ENCODE data around the gene CDH4.
"Not testable (repeated sequence)": the region's sequence is repeated elsewhere in the genome, so short reads cannot be mapped to it uniquely, and the experiment has no call there.

The CDH4 gene

GRCh38 chr20:61271312-61272231 lies 19.5 kb downstream of the CDH4 start:
- Histone ChIP-seq H3K36me3 (ENCODE audit: control insufficient read depth, insufficient read depth, low read length) (no peaks in the 10 kb centered on the region), H3K9me3 (ENCODE audit: control insufficient read depth, insufficient read depth, low read length) (no peaks in the 10 kb centered on the region), H3K27me3 (ENCODE audit: control insufficient read depth, insufficient read depth, low read length) (no peaks in the 10 kb centered on the region), H3K4me3 (ENCODE audit: low read depth, low read length) (no peak overlapping the region), H3K9ac (ENCODE audit: low read depth, low read length) (no peak overlapping the region), H3K4me1 (ENCODE audit: control insufficient read depth, insufficient read depth, low read length) (no peaks in the 10 kb centered on the region)

- not testable (repeated sequence) for H3K9me3 ChIP-seq (ENCODE audit: control insufficient read depth, insufficient read depth, low read length); H3K27me3 ChIP-seq (ENCODE audit: control insufficient read depth, insufficient read depth, low read length); H3K36me3 ChIP-seq (ENCODE audit: control insufficient read depth, insufficient read depth, low read length); H3K4me1 ChIP-seq (ENCODE audit: control insufficient read depth, insufficient read depth, low read length); H3K4me3 ChIP-seq (ENCODE audit: low read depth, low read length); H3K9ac ChIP-seq (ENCODE audit: low read depth, low read length)
Measured at GRCh38 chr20:61273024-61273423, 21.0 kb downstream of the CDH4 start.

GRCh38 chr20:61273666-61274065 lies 21.6 kb downstream of the CDH4 start:
- H3K4me3 ChIP-seq (ENCODE audit: low read depth, low read length); H3K4me1 ChIP-seq (ENCODE audit: control insufficient read depth, insufficient read depth, low read length); H3K9me3 ChIP-seq (ENCODE audit: control insufficient read depth, insufficient read depth, low read length); H3K36me3 ChIP-seq (ENCODE audit: control insufficient read depth, insufficient read depth, low read length); H3K9ac ChIP-seq (ENCODE audit: low read depth, low read length); H3K27me3 ChIP-seq (ENCODE audit: control insufficient read depth, insufficient read depth, low read length): not testable (repeated sequence)

- no peak overlapping the region for H3K9ac ChIP-seq (ENCODE audit: low read depth, low read length)
- no peak overlapping the region for H3K4me3 ChIP-seq (ENCODE audit: low read depth, low read length)
- no peaks in the 10 kb centered on the region for H3K9me3 ChIP-seq (ENCODE audit: control insufficient read depth, insufficient read depth, low read length)
- H3K4me1 ChIP-seq (ENCODE audit: control insufficient read depth, insufficient read depth, low read length), result no peaks in the 10 kb centered on the region
- no peaks in the 10 kb centered on the region for H3K27me3 ChIP-seq (ENCODE audit: control insufficient read depth, insufficient read depth, low read length)
- H3K36me3 ChIP-seq (ENCODE audit: control insufficient read depth, insufficient read depth, low read length), result no peaks in the 10 kb centered on the region
Measured at GRCh38 chr20:61274326-61274725, 22.3 kb downstream of the CDH4 start.

- H3K27me3 ChIP-seq (ENCODE audit: control insufficient read depth, insufficient read depth, low read length), result no peaks in the 10 kb centered on the region
Measured at GRCh38 chr20:61278296-61278695, 26.2 kb downstream of the CDH4 start.

GRCh38 chr20:61279621-61280150 lies 27.6 kb downstream of the CDH4 start:
- no peaks in the 10 kb centered on the region for H3K9me3 ChIP-seq (ENCODE audit: control insufficient read depth, insufficient read depth, low read length)
- H3K36me3 ChIP-seq (ENCODE audit: control insufficient read depth, insufficient read depth, low read length), result no peaks in the 10 kb centered on the region
- no peak overlapping the region for H3K4me3 ChIP-seq (ENCODE audit: low read depth, low read length)
- no peaks in the 10 kb centered on the region for H3K4me1 ChIP-seq (ENCODE audit: control insufficient read depth, insufficient read depth, low read length)
- H3K9ac ChIP-seq (ENCODE audit: low read depth, low read length), result no peak overlapping the region
- H3K27me3 ChIP-seq (ENCODE audit: control insufficient read depth, insufficient read depth, low read length), result no peaks in the 10 kb centered on the region

More at GRCh38 chr20:61278296-61278695, 26.2 kb downstream of the CDH4 start:
- Histone ChIP-seq H3K36me3 (ENCODE audit: control insufficient read depth, insufficient read depth, low read length) (no peaks in the 10 kb centered on the region), H3K4me1 (ENCODE audit: control insufficient read depth, insufficient read depth, low read length) (no peaks in the 10 kb centered on the region), H3K9ac (ENCODE audit: low read depth, low read length) (no peak overlapping the region), H3K4me3 (ENCODE audit: low read depth, low read length) (no peak overlapping the region), H3K9me3 (ENCODE audit: control insufficient read depth, insufficient read depth, low read length) (no peaks in the 10 kb centered on the region)

- no peaks in the 10 kb centered on the region for H3K4me1 ChIP-seq (ENCODE audit: control insufficient read depth, insufficient read depth, low read length)
- no peaks in the 10 kb centered on the region for H3K36me3 ChIP-seq (ENCODE audit: control insufficient read depth, insufficient read depth, low read length)
- H3K9me3 ChIP-seq (ENCODE audit: control insufficient read depth, insufficient read depth, low read length), result no peaks in the 10 kb centered on the region
- H3K4me3 ChIP-seq (ENCODE audit: low read depth, low read length), result no peak overlapping the region
- H3K9ac ChIP-seq (ENCODE audit: low read depth, low read length), result no peak overlapping the region
- H3K27me3 ChIP-seq (ENCODE audit: control insufficient read depth, insufficient read depth, low read length), result no peaks in the 10 kb centered on the region
Measured at GRCh38 chr20:61280217-61280980, 28.3 kb downstream of the CDH4 start.

GRCh38 chr20:61281286-61281795 lies 29.3 kb downstream of the CDH4 start:
- Histone ChIP-seq H3K36me3 (ENCODE audit: control insufficient read depth, insufficient read depth, low read length) (no peaks in the 10 kb centered on the region), H3K9ac (ENCODE audit: low read depth, low read length) (no peak overlapping the region), H3K4me3 (ENCODE audit: low read depth, low read length) (no peak overlapping the region), H3K27me3 (ENCODE audit: control insufficient read depth, insufficient read depth, low read length) (no peaks in the 10 kb centered on the region), H3K9me3 (ENCODE audit: control insufficient read depth, insufficient read depth, low read length) (no peaks in the 10 kb centered on the region), H3K4me1 (ENCODE audit: control insufficient read depth, insufficient read depth, low read length) (no peaks in the 10 kb centered on the region)

- Histone ChIP-seq H3K4me1 (ENCODE audit: control insufficient read depth, insufficient read depth, low read length) (no peaks in the 10 kb centered on the region), H3K9ac (ENCODE audit: low read depth, low read length) (no peak overlapping the region), H3K9me3 (ENCODE audit: control insufficient read depth, insufficient read depth, low read length) (no peaks in the 10 kb centered on the region), H3K4me3 (ENCODE audit: low read depth, low read length) (no peak overlapping the region), H3K36me3 (ENCODE audit: control insufficient read depth, insufficient read depth, low read length) (no peaks in the 10 kb centered on the region), H3K27me3 (ENCODE audit: control insufficient read depth, insufficient read depth, low read length) (no peaks in the 10 kb centered on the region)
Measured at GRCh38 chr20:61284752-61285151, 32.7 kb downstream of the CDH4 start.

GRCh38 chr20:61285152-61285645 lies 33.1 kb downstream of the CDH4 start:
- Histone ChIP-seq H3K4me3 (ENCODE audit: low read depth, low read length) (no peak overlapping the region), H3K27me3 (ENCODE audit: control insufficient read depth, insufficient read depth, low read length) (no peaks in the 10 kb centered on the region), H3K9ac (ENCODE audit: low read depth, low read length) (no peak overlapping the region), H3K36me3 (ENCODE audit: control insufficient read depth, insufficient read depth, low read length) (no peaks in the 10 kb centered on the region), H3K4me1 (ENCODE audit: control insufficient read depth, insufficient read depth, low read length) (no peaks in the 10 kb centered on the region), H3K9me3 (ENCODE audit: control insufficient read depth, insufficient read depth, low read length) (no peaks in the 10 kb centered on the region)

GRCh38 chr20:61285691-61286090 lies 33.6 kb downstream of the CDH4 start:
- no peak overlapping the region for H3K9ac ChIP-seq (ENCODE audit: low read depth, low read length)
- no peaks in the 10 kb centered on the region for H3K36me3 ChIP-seq (ENCODE audit: control insufficient read depth, insufficient read depth, low read length)
- no peaks in the 10 kb centered on the region for H3K4me1 ChIP-seq (ENCODE audit: control insufficient read depth, insufficient read depth, low read length)
- no peaks in the 10 kb centered on the region for H3K9me3 ChIP-seq (ENCODE audit: control insufficient read depth, insufficient read depth, low read length)
- H3K4me3 ChIP-seq (ENCODE audit: low read depth, low read length), result no peak overlapping the region
- H3K27me3 ChIP-seq (ENCODE audit: control insufficient read depth, insufficient read depth, low read length), result no peaks in the 10 kb centered on the region
